ENCODE measurements around the gene TRAF3. TPM values are rescaled to one million over a fixed set of nuclear protein-coding genes. Genes with fewer than 3 reads are reported as not detected.

TRAF3 gene
- total RNA-seq, 1 experiment from 2014 or later, result 11.2 TPM

GRCh38 chr14:102954081-102954789, 177.0 kb downstream of the TRAF3 start:
- H3K27me3 Mint-ChIP-seq (ENCODE audit: low read depth), result no peaks in the 10 kb centered on the region; the same call in 1 of the 2 replicates
- TF ChIP-seq ZNF317 (CRISPR knock-in tag; IDR thresholded peaks at IDR 0.05; ENCODE audit: borderline replicate concordance, low read depth) (no peak), GTF2I (CRISPR knock-in tag; conservative IDR thresholded peaks at IDR 0.05) (no peak), TP53 (CRISPR knock-in tag; IDR thresholded peaks at IDR 0.05) (no peak), TEAD1 (CRISPR knock-in tag; IDR thresholded peaks at IDR 0.05) (no peak), PRDM15 (CRISPR knock-in tag; IDR thresholded peaks at IDR 0.05) (no peak), MXD4 (CRISPR knock-in tag; IDR thresholded peaks at IDR 0.05; ENCODE audit: borderline replicate concordance) (no peak), MLX (CRISPR knock-in tag; IDR thresholded peaks at IDR 0.05) (no peak), TCF7 (CRISPR knock-in tag; IDR thresholded peaks at IDR 0.05; ENCODE audit: low read depth) (no peak), CDX4 (CRISPR knock-in tag; IDR thresholded peaks at IDR 0.05; ENCODE audit: borderline replicate concordance) (no peak), ZNF232 (CRISPR knock-in tag; IDR thresholded peaks at IDR 0.05) (no peak), NR1H2 (CRISPR knock-in tag; IDR thresholded peaks at IDR 0.05) (no peak)
- ATAC-seq (no peak), DNase-seq (ENCODE audit: low spot score) (no peak)
- ChIA-PET POLR2A (no interaction called here), CTCF (no interaction called here)
- no peaks in the 10 kb centered on the region for H3K4me1 Mint-ChIP-seq
- no peaks in the 10 kb centered on the region for H3K9me3 Mint-ChIP-seq
- H3K4me3 Mint-ChIP-seq, result no peak overlapping the region
- no peak overlapping the region for H3K27ac Mint-ChIP-seq
- H3K36me3 Mint-ChIP-seq, result peaks cover 60% of the 10 kb centered on the region

- ChIA-PET CTCF (interaction anchor here (0.7 kb wide), 1 partner anchor 261 kb away, joined by 3 read pairs; no protein-coding TSS in a partner anchor), POLR2A (no interaction called here)
- peaks cover 56% of the 10 kb centered on the region for H3K36me3 Mint-ChIP-seq
- H3K4me3 Mint-ChIP-seq, result no peak overlapping the region
- no peak for TF ChIP-seq RELA (CRISPR knock-in tag; IDR thresholded peaks at IDR 0.05; ENCODE audit: borderline replicate concordance)
- no peak for TF ChIP-seq IRF1 (CRISPR knock-in tag; IDR thresholded peaks at IDR 0.05)
- no peak for TF ChIP-seq CREB1 (CRISPR knock-in tag; IDR thresholded peaks at IDR 0.05)
- no peak for TF ChIP-seq NR1H2 (CRISPR knock-in tag; IDR thresholded peaks at IDR 0.05)
- no peak for TF ChIP-seq ZBTB43 (CRISPR knock-in tag; IDR thresholded peaks at IDR 0.05)
- TF ChIP-seq ZNF281 (CRISPR knock-in tag; IDR thresholded peaks at IDR 0.05), result no peak
- no peak for TF ChIP-seq E2F4 (CRISPR knock-in tag; IDR thresholded peaks at IDR 0.05; ENCODE audit: borderline replicate concordance, low read depth)
- no peaks in the 10 kb centered on the region; the same call in 1 of the 2 replicates for H3K27me3 Mint-ChIP-seq (ENCODE audit: low read depth)
- no peaks in the 10 kb centered on the region for H3K4me1 Mint-ChIP-seq
- H3K9me3 Mint-ChIP-seq, result no peaks in the 10 kb centered on the region
- ATAC-seq (no peak), DNase-seq (ENCODE audit: low spot score) (no peak)
- H3K27ac Mint-ChIP-seq, result no peak overlapping the region
Measured at GRCh38 chr14:102955636-102956408, 178.6 kb downstream of the TRAF3 start.

Data from WTC11 (cell line).